ENCODE results near the gene GALNT18.
A peak's percentile ranks its signal among the peaks of the same experiment; 100 is the strongest.

GALNT18 gene

DNA sequence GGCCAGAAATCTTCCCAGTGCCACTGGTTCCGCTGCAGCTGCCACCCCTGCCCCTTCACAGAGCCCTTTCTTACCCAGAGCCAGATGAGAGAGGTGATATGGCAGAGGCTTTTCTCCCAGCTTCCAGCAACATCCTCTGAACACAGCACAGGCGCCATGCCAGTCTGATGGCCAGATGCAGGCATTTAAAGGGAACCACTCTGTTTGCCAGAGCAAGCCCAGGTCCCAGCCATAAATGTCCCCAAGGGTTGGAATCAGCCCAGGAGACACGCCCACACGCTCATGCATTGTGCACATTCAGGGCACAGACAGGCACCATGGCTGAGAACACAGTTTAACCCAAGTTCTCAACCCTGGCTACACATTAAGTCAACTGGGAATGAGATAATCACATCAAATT, 154.5 kb downstream of the GALNT18 start:
- ATAC-seq: peak; percentile 46; the same call in 1 of the 3 replicates
- TF ChIP-seq, protein P1, sequence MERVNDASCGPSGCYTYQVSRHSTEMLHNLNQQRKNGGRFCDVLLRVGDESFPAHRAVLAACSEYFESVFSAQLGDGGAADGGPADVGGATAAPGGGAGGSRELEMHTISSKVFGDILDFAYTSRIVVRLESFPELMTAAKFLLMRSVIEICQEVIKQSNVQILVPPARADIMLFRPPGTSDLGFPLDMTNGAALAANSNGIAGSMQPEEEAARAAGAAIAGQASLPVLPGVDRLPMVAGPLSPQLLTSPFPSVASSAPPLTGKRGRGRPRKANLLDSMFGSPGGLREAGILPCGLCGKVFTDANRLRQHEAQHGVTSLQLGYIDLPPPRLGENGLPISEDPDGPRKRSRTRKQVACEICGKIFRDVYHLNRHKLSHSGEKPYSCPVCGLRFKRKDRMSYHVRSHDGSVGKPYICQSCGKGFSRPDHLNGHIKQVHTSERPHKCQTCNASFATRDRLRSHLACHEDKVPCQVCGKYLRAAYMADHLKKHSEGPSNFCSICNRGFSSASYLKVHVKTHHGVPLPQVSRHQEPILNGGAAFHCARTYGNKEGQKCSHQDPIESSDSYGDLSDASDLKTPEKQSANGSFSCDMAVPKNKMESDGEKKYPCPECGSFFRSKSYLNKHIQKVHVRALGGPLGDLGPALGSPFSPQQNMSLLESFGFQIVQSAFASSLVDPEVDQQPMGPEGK (CRISPR knock-in tag; IDR thresholded peaks at IDR 0.05; ENCODE audit: borderline replicate concordance): no peak
- TF ChIP-seq, protein P2, sequence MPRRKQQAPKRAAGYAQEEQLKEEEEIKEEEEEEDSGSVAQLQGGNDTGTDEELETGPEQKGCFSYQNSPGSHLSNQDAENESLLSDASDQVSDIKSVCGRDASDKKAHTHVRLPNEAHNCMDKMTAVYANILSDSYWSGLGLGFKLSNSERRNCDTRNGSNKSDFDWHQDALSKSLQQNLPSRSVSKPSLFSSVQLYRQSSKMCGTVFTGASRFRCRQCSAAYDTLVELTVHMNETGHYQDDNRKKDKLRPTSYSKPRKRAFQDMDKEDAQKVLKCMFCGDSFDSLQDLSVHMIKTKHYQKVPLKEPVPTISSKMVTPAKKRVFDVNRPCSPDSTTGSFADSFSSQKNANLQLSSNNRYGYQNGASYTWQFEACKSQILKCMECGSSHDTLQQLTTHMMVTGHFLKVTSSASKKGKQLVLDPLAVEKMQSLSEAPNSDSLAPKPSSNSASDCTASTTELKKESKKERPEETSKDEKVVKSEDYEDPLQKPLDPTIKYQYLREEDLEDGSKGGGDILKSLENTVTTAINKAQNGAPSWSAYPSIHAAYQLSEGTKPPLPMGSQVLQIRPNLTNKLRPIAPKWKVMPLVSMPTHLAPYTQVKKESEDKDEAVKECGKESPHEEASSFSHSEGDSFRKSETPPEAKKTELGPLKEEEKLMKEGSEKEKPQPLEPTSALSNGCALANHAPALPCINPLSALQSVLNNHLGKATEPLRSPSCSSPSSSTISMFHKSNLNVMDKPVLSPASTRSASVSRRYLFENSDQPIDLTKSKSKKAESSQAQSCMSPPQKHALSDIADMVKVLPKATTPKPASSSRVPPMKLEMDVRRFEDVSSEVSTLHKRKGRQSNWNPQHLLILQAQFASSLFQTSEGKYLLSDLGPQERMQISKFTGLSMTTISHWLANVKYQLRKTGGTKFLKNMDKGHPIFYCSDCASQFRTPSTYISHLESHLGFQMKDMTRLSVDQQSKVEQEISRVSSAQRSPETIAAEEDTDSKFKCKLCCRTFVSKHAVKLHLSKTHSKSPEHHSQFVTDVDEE (CRISPR knock-in tag; IDR thresholded peaks at IDR 0.05): no peak
- no peak for TF ChIP-seq ZNF565 (CRISPR knock-in tag; conservative IDR thresholded peaks at IDR 0.05; ENCODE audit: low read depth)
- TF ChIP-seq ESRRG (CRISPR knock-in tag; IDR thresholded peaks at IDR 0.05): no peak
- no peak for TF ChIP-seq ZNF8 (CRISPR knock-in tag; IDR thresholded peaks at IDR 0.05)
- TF ChIP-seq, protein P3, sequence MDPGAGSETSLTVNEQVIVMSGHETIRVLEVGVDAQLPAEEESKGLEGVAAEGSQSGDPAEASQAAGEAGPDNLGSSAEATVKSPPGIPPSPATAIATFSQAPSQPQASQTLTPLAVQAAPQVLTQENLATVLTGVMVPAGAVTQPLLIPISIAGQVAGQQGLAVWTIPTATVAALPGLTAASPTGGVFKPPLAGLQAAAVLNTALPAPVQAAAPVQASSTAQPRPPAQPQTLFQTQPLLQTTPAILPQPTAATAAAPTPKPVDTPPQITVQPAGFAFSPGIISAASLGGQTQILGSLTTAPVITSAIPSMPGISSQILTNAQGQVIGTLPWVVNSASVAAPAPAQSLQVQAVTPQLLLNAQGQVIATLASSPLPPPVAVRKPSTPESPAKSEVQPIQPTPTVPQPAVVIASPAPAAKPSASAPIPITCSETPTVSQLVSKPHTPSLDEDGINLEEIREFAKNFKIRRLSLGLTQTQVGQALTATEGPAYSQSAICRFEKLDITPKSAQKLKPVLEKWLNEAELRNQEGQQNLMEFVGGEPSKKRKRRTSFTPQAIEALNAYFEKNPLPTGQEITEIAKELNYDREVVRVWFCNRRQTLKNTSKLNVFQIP (CRISPR knock-in tag; IDR thresholded peaks at IDR 0.05; ENCODE audit: borderline replicate concordance, low read depth): no peak
- TF ChIP-seq, protein P4, sequence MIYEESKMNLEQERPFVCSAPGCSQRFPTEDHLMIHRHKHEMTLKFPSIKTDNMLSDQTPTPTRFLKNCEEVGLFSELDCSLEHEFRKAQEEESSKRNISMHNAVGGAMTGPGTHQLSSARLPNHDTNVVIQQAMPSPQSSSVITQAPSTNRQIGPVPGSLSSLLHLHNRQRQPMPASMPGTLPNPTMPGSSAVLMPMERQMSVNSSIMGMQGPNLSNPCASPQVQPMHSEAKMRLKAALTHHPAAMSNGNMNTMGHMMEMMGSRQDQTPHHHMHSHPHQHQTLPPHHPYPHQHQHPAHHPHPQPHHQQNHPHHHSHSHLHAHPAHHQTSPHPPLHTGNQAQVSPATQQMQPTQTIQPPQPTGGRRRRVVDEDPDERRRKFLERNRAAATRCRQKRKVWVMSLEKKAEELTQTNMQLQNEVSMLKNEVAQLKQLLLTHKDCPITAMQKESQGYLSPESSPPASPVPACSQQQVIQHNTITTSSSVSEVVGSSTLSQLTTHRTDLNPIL (CRISPR knock-in tag; IDR thresholded peaks at IDR 0.05; ENCODE audit: low read depth): no peak
- TF ChIP-seq, protein P5, sequence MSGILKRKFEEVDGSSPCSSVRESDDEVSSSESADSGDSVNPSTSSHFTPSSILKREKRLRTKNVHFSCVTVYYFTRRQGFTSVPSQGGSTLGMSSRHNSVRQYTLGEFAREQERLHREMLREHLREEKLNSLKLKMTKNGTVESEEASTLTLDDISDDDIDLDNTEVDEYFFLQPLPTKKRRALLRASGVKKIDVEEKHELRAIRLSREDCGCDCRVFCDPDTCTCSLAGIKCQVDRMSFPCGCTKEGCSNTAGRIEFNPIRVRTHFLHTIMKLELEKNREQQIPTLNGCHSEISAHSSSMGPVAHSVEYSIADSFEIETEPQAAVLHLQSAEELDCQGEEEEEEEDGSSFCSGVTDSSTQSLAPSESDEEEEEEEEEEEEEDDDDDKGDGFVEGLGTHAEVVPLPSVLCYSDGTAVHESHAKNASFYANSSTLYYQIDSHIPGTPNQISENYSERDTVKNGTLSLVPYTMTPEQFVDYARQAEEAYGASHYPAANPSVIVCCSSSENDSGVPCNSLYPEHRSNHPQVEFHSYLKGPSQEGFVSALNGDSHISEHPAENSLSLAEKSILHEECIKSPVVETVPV (CRISPR knock-in tag; IDR thresholded peaks at IDR 0.05): no peak

DNA sequence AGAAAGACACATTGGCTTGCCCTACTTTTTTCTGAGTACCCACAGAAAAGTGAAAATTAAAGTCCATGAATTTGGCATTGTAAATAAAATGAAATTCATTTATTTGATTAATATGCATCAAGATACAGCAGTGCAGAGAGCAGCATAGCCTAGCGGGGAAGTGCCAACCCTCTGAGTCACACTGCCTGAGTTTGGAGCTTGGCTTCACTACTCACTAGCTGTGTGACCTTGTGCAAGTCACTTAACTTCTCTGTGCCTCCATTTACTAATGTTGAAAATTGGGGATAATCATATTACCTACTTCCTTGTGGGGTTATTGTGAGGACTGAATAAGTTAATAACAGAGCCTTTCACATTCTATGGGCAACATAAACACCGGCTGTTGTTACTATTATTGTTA, 157.2 kb downstream of the GALNT18 start:
- ATAC-seq: no peak
- TF ChIP-seq SNAI2 (CRISPR knock-in tag; IDR thresholded peaks at IDR 0.05): no peak
- no peak for TF ChIP-seq TCF4 (CRISPR knock-in tag; IDR thresholded peaks at IDR 0.05; ENCODE audit: borderline replicate concordance)
- TF ChIP-seq, protein P4 (CRISPR knock-in tag; IDR thresholded peaks at IDR 0.05; ENCODE audit: low read depth): no peak
- TF ChIP-seq ESRRG (CRISPR knock-in tag; IDR thresholded peaks at IDR 0.05): no peak
- TF ChIP-seq, protein P3 (CRISPR knock-in tag; IDR thresholded peaks at IDR 0.05; ENCODE audit: borderline replicate concordance, low read depth): no peak
- TF ChIP-seq ISL1 (CRISPR knock-in tag; IDR thresholded peaks at IDR 0.05): no peak
- no peak for TF ChIP-seq PPARA (CRISPR knock-in tag; IDR thresholded peaks at IDR 0.05; ENCODE audit: borderline replicate concordance)
- TF ChIP-seq CSDC2 (CRISPR knock-in tag; IDR thresholded peaks at IDR 0.05): no peak
- TF ChIP-seq GLIS3 (CRISPR knock-in tag; IDR thresholded peaks at IDR 0.05): no peak
- no peak for TF ChIP-seq ZNF8 (CRISPR knock-in tag; IDR thresholded peaks at IDR 0.05)
- no peak for TF ChIP-seq OSR1 (CRISPR knock-in tag; IDR thresholded peaks at IDR 0.05)
- TF ChIP-seq ZFP30 (CRISPR knock-in tag; IDR thresholded peaks at IDR 0.05): no peak
- no peak for TF ChIP-seq RARB (CRISPR knock-in tag; IDR thresholded peaks at IDR 0.05)
- TF ChIP-seq, protein P1 (CRISPR knock-in tag; IDR thresholded peaks at IDR 0.05; ENCODE audit: borderline replicate concordance): no peak
- TF ChIP-seq, protein P2 (CRISPR knock-in tag; IDR thresholded peaks at IDR 0.05): no peak

Measured in SK-N-SH treated with all-trans-retinoic acid at 6 μM for 48 hours (cell line).